ENCODE data around the gene NUBP2. TPM values are rescaled to one million over a fixed set of nuclear protein-coding genes. Genes with fewer than 3 reads are reported as not detected.
A peak's percentile ranks its signal among the peaks of the same experiment; 100 is the strongest.

Gene NUBP2
- total RNA-seq, 1 donor from 2014 or later: 40.7 TPM

GRCh38 chr16:1817716-1818115, 35.0 kb downstream of the NUBP2 start:
- Histone ChIP-seq H3K27ac (ENCODE audit: low read depth, low read length) (no peak overlapping the region), H3K4me3 (ENCODE audit: low read length in 3 of 3) (no peak overlapping the region), H3K9me3 (ENCODE audit: control insufficient read depth in 3 of 3, low read length in 3 of 3) (no peaks in the 10 kb centered on the region), H3K4me1 (ENCODE audit: control insufficient read depth in 3 of 3, insufficient read depth in 3 of 3, low read length in 3 of 3) (no peaks in the 10 kb centered on the region), H3K27me3 (ENCODE audit: control insufficient read depth in 3 of 3, insufficient read depth in 3 of 3, low read length in 3 of 3) (no peaks in the 10 kb centered on the region), H3K36me3 (ENCODE audit: control insufficient read depth in 3 of 3, insufficient read depth in 3 of 3, low read length in 3 of 3) (peaks cover 48 to 61% (median 56%) of the 10 kb centered on the region in 3 donors), H3K9ac (ENCODE audit: low read depth in 1 of 3, low read length in 3 of 3) (no peak overlapping the region)

- peaks cover 51 to 60% (median 56%) of the 10 kb centered on the region in 3 donors for H3K36me3 ChIP-seq (ENCODE audit: control insufficient read depth in 3 of 3, insufficient read depth in 3 of 3, low read length in 3 of 3)
- no peaks in the 10 kb centered on the region for H3K9me3 ChIP-seq (ENCODE audit: control insufficient read depth in 3 of 3, low read length in 3 of 3)
- H3K9ac ChIP-seq (ENCODE audit: low read depth in 1 of 3, low read length in 3 of 3): no peak overlapping the region
- no peak overlapping the region for H3K4me3 ChIP-seq (ENCODE audit: low read length in 3 of 3)
- H3K27ac ChIP-seq (ENCODE audit: low read depth, low read length): no peak overlapping the region
- H3K4me1 ChIP-seq (ENCODE audit: control insufficient read depth in 3 of 3, insufficient read depth in 3 of 3, low read length in 3 of 3): peaks cover 0 to under 1% (median 0%) of the 10 kb centered on the region in 3 donors
- H3K27me3 ChIP-seq (ENCODE audit: control insufficient read depth in 3 of 3, insufficient read depth in 3 of 3, low read length in 3 of 3): no peaks in the 10 kb centered on the region
Observed at GRCh38 chr16:1818204-1818872, 35.6 kb downstream of the NUBP2 start.

- H3K4me1 ChIP-seq (ENCODE audit: control insufficient read depth in 3 of 3, insufficient read depth in 3 of 3, low read length in 3 of 3): peaks cover 3 to 7% (median 4%) of the 10 kb centered on the region in 3 donors
- no peak overlapping the region for H3K4me3 ChIP-seq (ENCODE audit: low read length in 3 of 3)
- H3K27me3 ChIP-seq (ENCODE audit: control insufficient read depth in 3 of 3, insufficient read depth in 3 of 3, low read length in 3 of 3): no peaks in the 10 kb centered on the region
- H3K36me3 ChIP-seq (ENCODE audit: control insufficient read depth in 3 of 3, insufficient read depth in 3 of 3, low read length in 3 of 3): peaks cover 51 to 57% (median 54%) of the 10 kb centered on the region in 3 donors
- H3K9ac ChIP-seq (ENCODE audit: low read depth in 1 of 3, low read length in 3 of 3): no peak overlapping the region
- no peak overlapping the region for H3K27ac ChIP-seq (ENCODE audit: low read depth, low read length)
- H3K9me3 ChIP-seq (ENCODE audit: control insufficient read depth in 3 of 3, low read length in 3 of 3): no peaks in the 10 kb centered on the region
Observed at GRCh38 chr16:1818873-1819525, 36.2 kb downstream of the NUBP2 start.

DNA sequence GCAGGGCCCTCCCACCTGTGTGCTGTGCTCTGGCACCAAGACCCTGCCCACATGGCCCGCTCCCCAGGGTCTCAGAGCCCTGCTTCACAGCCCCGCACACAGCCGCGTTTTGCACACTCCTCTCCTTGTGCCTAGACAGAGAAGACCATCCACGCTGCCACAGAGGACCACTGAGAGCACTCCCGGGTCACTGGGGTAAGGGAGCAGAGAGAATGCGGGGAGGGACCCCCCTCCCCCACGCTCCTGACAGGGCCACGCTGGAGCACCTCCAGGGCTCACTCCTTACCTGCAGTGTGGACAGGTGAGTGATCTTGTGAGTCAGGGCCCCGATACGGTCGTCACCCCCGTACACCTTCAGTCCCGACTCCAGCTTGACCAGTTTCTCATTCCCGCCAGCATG, 36.9 kb downstream of the NUBP2 start:
- H3K27me3 ChIP-seq (ENCODE audit: control insufficient read depth in 3 of 3, insufficient read depth in 3 of 3, low read length in 3 of 3): no peaks in the 10 kb centered on the region
- no peak overlapping the region for H3K27ac ChIP-seq (ENCODE audit: low read depth, low read length)
- peaks cover 8 to 13% (median 9%) of the 10 kb centered on the region in 3 donors for H3K4me1 ChIP-seq (ENCODE audit: control insufficient read depth in 3 of 3, insufficient read depth in 3 of 3, low read length in 3 of 3)
- H3K9me3 ChIP-seq (ENCODE audit: control insufficient read depth in 3 of 3, low read length in 3 of 3): no peaks in the 10 kb centered on the region
- peaks cover 51 to 57% (median 54%) of the 10 kb centered on the region in 3 donors for H3K36me3 ChIP-seq (ENCODE audit: control insufficient read depth in 3 of 3, insufficient read depth in 3 of 3, low read length in 3 of 3)
- H3K9ac ChIP-seq (ENCODE audit: low read depth in 1 of 3, low read length in 3 of 3): no peak overlapping the region
- H3K4me3 ChIP-seq (ENCODE audit: low read length in 3 of 3): no peak overlapping the region

DNA sequence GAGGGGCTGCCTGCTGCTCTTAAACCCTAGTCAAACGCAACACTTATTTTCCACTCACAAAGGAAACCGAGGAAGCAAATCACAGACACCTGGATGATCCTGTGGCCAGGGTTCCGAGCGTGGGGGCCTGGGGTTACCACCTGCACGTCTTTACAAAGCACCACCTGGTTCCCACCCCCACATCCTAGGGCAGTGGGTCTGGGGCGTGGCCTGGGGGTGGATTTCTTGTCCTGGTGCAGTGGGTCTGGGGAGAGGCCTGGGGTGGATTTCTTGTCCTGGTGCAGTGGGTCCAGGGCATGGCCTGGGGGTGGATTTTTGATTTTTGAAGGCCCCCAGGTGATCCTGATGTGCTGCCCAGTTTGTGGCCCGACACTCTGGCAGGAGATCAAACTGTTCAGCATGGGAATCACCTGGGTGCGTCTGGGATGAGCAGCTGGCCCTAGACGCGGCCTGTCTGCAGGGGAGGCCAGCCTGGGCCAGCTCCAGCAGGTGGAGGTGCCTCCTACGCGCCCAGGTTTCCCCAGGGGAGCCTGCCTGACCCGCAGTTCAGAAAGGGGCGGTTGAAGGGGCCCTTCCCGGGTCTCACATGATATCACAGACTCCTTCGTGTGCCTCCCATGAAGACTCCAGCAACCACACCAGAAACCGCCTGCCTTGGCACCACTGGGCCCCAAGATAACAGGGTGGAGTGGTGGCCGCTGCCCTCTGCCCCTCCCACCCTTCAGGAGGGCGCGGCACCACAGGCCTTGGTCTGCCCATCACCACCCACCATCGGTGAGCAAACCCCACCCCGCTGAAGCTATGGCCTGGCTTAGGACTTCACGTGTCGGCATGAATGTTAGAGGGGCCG, 37.6 kb downstream of the NUBP2 start:
- Histone ChIP-seq H3K36me3 (ENCODE audit: control insufficient read depth in 3 of 3, insufficient read depth in 3 of 3, low read length in 3 of 3) (peaks cover 47 to 57% (median 48%) of the 10 kb centered on the region in 3 donors), H3K27ac (ENCODE audit: low read depth, low read length) (no peak overlapping the region), H3K4me3 (ENCODE audit: low read length in 3 of 3) (no peak overlapping the region), H3K4me1 (ENCODE audit: control insufficient read depth in 3 of 3, insufficient read depth in 3 of 3, low read length in 3 of 3) (peaks cover 11 to 19% (median 14%) of the 10 kb centered on the region in 3 donors), H3K9me3 (ENCODE audit: control insufficient read depth in 3 of 3, low read length in 3 of 3) (no peaks in the 10 kb centered on the region), H3K9ac (ENCODE audit: low read depth in 1 of 3, low read length in 3 of 3) (no peak overlapping the region), H3K27me3 (ENCODE audit: control insufficient read depth in 3 of 3, insufficient read depth in 3 of 3, low read length in 3 of 3) (no peaks in the 10 kb centered on the region)

- H3K4me3 ChIP-seq (ENCODE audit: low read length in 3 of 3): no peak overlapping the region
Observed at GRCh38 chr16:1820946-1821290, 38.2 kb downstream of the NUBP2 start.

DNA sequence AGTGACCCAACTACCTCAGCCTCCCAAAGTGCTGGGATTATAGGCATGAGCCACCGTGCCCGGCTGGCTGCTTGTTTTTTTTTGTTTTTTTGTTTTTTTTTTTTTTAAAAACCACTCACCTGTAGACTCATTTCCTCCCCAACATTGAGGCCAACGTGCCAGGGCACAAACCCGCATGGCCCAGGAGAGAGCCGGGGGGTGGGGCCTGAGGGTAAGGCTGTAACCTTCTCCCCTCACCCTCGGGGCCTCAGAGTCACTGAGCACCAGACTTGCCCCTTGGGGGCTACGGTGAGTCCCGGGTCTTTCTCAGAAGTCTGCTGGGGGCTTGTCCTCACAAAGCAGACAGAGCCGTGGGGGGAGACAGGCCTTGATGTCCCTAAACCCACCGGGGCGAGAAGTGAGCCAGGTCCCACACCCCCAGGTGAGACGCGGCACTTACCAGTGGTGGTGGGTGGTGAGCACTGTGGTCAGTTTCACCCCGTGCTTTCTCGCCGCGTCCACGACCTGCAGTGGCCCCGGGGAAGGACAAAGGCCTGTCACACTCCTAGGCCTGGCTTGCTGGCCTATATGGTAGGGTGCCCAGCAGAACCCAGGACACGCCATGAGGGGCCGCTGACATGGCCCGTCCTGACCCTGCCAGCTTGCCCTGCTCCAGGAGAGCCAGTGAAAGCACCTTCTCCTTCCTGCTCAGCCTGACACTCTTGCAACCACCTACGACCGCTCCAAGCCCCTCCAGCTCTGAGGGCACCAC, 39.3 kb downstream of the NUBP2 start:
- peaks cover 38 to 48% (median 39%) of the 10 kb centered on the region in 3 donors for H3K36me3 ChIP-seq (ENCODE audit: control insufficient read depth in 3 of 3, insufficient read depth in 3 of 3, low read length in 3 of 3)
- no peak overlapping the region for H3K9ac ChIP-seq (ENCODE audit: low read depth in 1 of 3, low read length in 3 of 3)
- H3K4me1 ChIP-seq (ENCODE audit: control insufficient read depth in 3 of 3, insufficient read depth in 3 of 3, low read length in 3 of 3): peaks cover 18 to 26% (median 20%) of the 10 kb centered on the region in 3 donors
- no peak overlapping the region for H3K27ac ChIP-seq (ENCODE audit: low read depth, low read length)
- H3K9me3 ChIP-seq (ENCODE audit: control insufficient read depth in 3 of 3, low read length in 3 of 3): no peaks in the 10 kb centered on the region
- H3K27me3 ChIP-seq (ENCODE audit: control insufficient read depth in 3 of 3, insufficient read depth in 3 of 3, low read length in 3 of 3): no peaks in the 10 kb centered on the region
- H3K4me3 ChIP-seq (ENCODE audit: low read length in 3 of 3): no peak overlapping the region

More at GRCh38 chr16:1820946-1821290, 38.2 kb downstream of the NUBP2 start:
- peaks cover 17 to 25% (median 20%) of the 10 kb centered on the region in 3 donors for H3K4me1 ChIP-seq (ENCODE audit: control insufficient read depth in 3 of 3, insufficient read depth in 3 of 3, low read length in 3 of 3)
- no peak overlapping the region for H3K9ac ChIP-seq (ENCODE audit: low read depth in 1 of 3, low read length in 3 of 3)
- H3K27me3 ChIP-seq (ENCODE audit: control insufficient read depth in 3 of 3, insufficient read depth in 3 of 3, low read length in 3 of 3): no peaks in the 10 kb centered on the region
- H3K36me3 ChIP-seq (ENCODE audit: control insufficient read depth in 3 of 3, insufficient read depth in 3 of 3, low read length in 3 of 3): peaks cover 45 to 57% (median 47%) of the 10 kb centered on the region in 3 donors
- no peaks in the 10 kb centered on the region for H3K9me3 ChIP-seq (ENCODE audit: control insufficient read depth in 3 of 3, low read length in 3 of 3)
- H3K27ac ChIP-seq (ENCODE audit: low read depth, low read length): no peak overlapping the region

GRCh38 chr16:1822801-1823200, 40.0 kb downstream of the NUBP2 start:
- Histone ChIP-seq H3K36me3 (ENCODE audit: control insufficient read depth in 3 of 3, insufficient read depth in 3 of 3, low read length in 3 of 3) (peaks cover 32 to 43% (median 35%) of the 10 kb centered on the region in 3 donors), H3K4me3 (ENCODE audit: low read length in 3 of 3) (no peak overlapping the region)

DNA sequence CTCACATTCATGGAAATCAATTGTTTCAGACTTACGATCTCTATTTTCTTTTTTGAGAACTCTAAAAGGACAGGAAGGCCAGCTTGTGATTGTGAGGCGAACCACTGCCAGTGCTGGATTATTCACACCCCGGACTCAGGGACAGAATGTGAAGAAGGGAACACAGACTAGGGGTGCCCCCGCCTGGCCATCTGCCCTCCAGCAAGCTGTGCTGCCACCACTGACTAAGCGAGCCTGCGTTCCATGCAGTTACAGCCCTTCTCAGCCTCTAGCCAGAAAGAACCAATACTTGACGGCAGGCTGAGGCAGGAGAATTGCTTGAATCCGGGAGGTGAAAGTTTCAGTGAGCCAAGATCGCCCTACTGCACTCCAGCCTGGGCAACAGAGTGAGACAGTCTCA, 41.1 kb downstream of the NUBP2 start:
- Histone ChIP-seq H3K27me3 (ENCODE audit: control insufficient read depth in 3 of 3, insufficient read depth in 3 of 3, low read length in 3 of 3) (no peaks in the 10 kb centered on the region), H3K4me1 (ENCODE audit: control insufficient read depth in 3 of 3, insufficient read depth in 3 of 3, low read length in 3 of 3) (peaks cover 32 to 42% (median 34%) of the 10 kb centered on the region in 3 donors), H3K27ac (ENCODE audit: low read depth, low read length) (no peak overlapping the region), H3K9ac (ENCODE audit: low read depth in 1 of 3, low read length in 3 of 3) (peak overlapping the region; percentile 53 to 68 (median 57)), H3K36me3 (ENCODE audit: control insufficient read depth in 3 of 3, insufficient read depth in 3 of 3, low read length in 3 of 3) (peaks cover 27 to 35% (median 29%) of the 10 kb centered on the region in 3 donors), H3K4me3 (ENCODE audit: low read length in 3 of 3) (no peak overlapping the region), H3K9me3 (ENCODE audit: control insufficient read depth in 3 of 3, low read length in 3 of 3) (no peaks in the 10 kb centered on the region)

More at GRCh38 chr16:1822801-1823200, 40.0 kb downstream of the NUBP2 start:
- no peak overlapping the region for H3K27ac ChIP-seq (ENCODE audit: low read depth, low read length)
- H3K4me1 ChIP-seq (ENCODE audit: control insufficient read depth in 3 of 3, insufficient read depth in 3 of 3, low read length in 3 of 3): peaks cover 24 to 34% (median 26%) of the 10 kb centered on the region in 3 donors
- H3K27me3 ChIP-seq (ENCODE audit: control insufficient read depth in 3 of 3, insufficient read depth in 3 of 3, low read length in 3 of 3): no peaks in the 10 kb centered on the region
- no peaks in the 10 kb centered on the region for H3K9me3 ChIP-seq (ENCODE audit: control insufficient read depth in 3 of 3, low read length in 3 of 3)
- H3K9ac ChIP-seq (ENCODE audit: low read depth in 1 of 3, low read length in 3 of 3): no peak overlapping the region
